CD4-positive, alpha-beta T cell treated with Interleukin-1 beta for 1 hour (primary cell): Measurements from ENCODE around the gene PLPP4.

Source experiments
- DNase-seq, 2 donors: peaks; one replicate each; pipeline ENCODE4 v3.0.0-alpha.2; 2020 to 2022

The PLPP4 gene

DNA sequence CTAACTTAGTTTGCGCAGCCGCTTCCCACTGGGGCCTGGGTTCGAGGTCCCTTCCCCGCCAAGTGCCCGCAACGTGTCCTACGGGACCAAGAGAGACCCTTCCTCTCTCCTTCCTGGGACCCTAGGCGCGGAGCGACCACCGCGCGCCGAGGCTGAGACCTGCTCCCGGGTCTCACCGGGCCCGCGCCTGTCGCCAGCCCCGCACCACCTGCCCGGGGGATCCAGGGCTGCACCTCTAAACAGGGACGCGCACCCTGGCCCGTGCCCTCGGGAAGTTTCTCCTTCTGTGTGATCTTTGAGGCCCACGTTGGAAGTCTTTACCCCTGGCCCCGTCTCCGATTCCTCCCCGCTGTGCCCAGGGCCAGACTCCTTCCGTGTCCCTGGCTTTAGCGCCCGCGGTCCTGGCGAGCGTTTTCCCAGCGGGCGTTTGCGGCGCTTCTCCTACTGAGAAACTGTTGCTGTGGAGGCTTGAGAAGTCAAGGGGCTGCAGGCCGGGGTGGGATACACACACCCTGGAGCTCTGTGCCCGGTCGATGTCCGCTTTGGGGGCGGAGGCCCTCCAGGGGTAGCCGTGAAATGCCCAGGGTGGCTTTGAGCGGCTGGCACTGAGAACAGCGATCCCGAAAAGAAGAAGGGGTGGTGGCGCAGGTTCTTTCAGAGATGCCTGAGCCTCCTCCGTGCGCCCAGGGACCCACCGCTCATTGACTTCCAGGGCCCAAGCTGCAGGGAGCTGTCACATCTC, 575 bp downstream of the PLPP4 start:
- no peak for DNase-seq

DNA sequence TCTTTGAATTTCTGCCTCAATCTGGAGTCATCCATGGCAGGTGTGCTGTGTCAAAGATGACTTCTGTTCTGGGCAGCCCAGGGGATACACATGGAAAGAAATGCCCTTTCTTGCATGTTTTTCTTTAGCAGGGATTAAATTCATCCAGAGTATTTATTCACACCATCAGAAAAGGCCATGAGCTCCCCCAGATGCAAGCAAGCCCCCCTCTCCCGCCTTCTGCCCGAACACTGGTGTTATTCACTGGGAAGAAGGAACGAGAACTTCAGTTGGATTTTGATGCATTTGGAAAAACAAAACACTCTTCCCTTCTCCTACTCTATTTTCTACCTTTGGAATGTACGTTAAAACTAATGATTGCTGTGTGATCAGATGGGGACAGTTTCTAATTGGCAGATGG, 1.4 kb downstream of the PLPP4 start:
- DNase-seq, result no peak

DNA sequence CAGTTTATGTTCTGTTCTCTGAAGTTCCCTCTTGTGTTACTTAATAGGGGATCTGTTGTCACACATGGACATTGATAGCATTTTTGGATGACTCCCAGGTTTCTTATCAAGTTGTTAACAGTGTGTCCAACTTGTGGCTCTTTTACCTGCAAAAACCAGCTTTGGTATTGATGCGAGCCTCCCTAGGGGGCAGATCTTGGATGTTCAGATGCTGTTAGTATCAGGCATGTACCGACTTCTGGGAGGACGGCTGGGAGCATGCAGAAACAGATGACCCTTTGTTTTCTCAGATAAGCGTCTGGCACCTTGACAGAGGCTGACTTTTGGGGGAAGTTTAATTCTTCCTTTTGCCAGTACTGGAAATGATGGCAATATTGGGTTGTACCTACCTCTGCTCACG, 2.2 kb downstream of the PLPP4 start:
- no peak for DNase-seq

DNA sequence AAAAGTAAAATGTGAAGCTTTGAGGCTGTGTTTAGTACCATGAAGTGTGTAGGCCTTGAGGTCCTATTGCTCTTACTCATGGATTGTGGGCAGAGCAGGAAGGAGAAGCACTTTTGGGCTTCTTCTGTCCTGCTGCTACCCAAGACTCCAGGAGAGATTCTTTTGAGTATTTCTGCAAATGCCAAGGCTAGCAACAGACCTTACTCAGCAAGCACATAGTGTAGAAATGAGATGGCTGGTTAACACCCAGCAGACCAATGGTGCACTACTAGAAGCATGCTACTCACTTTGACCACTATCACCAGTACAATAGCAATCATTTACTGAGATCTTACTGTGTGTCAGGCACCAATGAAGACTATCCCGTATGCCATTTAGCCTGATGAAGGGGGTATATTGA, 3.2 kb downstream of the PLPP4 start:
- no peak for DNase-seq

DNA sequence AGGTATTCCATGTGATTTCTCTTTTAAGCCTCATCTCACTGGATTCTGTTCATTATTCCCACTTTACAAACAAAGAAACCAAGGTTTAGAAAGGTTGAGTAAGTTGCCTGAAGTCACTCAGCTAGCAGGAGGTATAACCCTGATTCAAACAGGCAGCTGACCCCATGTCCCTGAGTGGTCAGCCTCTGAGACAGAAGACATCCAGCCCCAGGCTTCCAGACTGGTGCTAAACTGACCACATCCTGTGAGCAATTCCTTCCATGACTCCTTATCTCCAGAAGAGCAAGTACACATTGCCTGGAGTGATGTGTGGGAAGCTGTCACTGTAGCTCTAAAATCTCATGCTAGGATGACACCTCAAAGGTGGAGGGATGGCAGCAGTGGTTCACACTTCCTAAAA, 3.7 kb downstream of the PLPP4 start:
- DNase-seq, result no peak

DNA sequence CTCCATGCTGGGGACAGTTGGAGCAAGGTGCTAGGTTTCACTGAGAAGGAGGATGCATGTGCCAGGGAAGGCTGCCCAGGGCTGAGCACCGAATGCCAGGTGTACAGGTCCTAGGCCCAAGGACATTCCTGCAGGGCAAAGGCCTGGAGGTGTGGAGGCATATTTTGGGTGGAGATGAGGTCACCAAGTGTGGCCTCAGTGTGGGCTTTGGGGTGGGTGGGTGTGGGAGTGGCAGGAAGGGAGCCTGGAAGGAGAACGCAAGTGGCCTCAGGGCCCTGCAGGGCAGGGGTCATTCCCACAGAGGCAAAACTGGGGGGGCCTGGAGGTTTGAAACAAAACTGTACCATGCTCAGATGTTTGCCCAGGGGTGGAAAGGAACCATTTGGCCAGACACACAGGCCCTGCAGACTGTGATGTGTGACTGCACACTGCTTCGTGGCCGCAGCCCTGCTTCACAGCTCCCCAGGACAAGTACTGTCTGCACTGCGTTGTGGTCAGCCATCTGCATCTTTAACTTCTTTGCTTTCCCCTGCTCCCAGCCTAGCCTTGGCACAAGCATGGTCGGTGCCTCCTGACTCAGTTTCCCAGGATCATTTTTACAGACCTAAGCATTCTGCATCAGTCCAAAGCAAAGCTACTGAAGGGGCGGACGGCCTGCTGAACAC, 5.1 kb downstream of the PLPP4 start:
- no peak for DNase-seq

DNA sequence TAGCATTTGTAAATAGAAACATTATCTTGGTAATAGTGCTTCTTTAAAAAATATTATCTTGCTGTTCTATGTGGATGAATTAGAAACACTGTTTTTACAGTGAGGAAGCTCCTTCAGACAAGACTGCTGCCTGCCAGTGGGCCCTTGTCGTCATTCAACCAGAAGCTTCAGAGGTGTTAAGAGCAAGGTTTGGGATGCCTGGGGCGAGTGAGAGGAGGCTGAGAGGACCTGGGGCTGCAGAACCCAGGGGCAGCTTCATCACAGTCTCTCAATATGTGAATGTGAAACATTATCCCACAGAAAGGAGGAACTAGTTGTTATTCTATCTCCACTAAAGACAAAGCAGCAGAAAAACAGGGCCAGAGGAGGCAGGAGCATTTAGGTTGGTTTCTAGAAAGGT, 8.1 kb downstream of the PLPP4 start:
- no peak for DNase-seq

DNA sequence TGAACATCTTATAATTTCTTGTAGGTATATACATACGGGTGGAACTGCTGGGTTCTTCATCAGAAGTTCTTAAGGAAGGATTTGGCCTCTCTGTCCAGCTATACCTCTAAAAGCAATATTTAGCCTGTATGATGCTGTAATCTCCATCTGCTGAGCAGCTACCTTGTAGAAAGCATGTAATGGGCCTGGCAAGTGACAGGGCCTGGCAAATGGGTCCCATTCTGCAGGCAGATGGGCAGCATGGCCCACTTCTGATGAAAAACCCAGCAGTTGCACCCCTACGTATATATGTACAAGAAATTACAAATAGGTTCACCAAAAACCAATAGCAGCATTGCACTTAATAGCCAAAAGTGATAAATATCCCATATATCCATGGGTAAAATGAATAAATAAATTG, 9.0 kb downstream of the PLPP4 start:
- no peak for DNase-seq

DNA sequence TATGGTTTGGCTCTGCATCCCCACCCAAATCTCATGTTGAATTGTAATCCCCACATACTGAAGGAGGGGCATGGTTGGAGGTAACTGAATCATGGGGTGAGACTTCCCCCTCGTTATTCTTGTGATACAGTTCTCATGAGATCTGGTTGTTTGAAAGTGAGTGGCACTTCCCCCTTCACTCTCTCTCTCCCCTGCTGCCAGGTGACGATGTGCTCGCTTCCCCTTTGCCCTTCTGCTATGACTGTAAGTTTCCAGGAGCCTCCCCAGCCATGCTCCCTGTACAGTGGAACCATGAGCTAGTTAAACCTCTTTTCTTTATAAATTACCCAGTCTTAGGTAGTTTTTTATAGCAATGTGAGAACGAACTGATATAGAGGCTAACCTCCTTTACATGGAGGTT, 16.6 kb downstream of the PLPP4 start:
- DNase-seq, result no peak

DNA sequence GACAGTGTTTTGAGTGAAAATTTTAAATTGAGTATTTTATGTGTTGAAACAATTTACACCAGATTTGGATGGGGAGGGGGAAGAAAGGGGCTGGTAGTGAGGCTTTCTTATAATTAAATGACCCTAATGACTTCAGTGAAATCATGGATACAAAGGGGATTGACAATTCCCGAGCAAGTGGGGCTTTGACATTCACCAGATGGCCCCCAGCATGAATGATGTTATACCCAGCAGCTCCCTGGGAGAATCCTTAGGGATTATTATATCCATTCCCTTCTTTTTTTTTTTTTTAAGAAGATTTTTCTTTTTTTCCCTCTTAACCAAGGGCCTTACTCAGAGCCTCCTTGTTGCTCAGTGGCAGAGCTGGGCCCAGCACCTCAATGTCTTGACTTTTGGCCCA, 17.9 kb downstream of the PLPP4 start:
- no peak for DNase-seq

DNA sequence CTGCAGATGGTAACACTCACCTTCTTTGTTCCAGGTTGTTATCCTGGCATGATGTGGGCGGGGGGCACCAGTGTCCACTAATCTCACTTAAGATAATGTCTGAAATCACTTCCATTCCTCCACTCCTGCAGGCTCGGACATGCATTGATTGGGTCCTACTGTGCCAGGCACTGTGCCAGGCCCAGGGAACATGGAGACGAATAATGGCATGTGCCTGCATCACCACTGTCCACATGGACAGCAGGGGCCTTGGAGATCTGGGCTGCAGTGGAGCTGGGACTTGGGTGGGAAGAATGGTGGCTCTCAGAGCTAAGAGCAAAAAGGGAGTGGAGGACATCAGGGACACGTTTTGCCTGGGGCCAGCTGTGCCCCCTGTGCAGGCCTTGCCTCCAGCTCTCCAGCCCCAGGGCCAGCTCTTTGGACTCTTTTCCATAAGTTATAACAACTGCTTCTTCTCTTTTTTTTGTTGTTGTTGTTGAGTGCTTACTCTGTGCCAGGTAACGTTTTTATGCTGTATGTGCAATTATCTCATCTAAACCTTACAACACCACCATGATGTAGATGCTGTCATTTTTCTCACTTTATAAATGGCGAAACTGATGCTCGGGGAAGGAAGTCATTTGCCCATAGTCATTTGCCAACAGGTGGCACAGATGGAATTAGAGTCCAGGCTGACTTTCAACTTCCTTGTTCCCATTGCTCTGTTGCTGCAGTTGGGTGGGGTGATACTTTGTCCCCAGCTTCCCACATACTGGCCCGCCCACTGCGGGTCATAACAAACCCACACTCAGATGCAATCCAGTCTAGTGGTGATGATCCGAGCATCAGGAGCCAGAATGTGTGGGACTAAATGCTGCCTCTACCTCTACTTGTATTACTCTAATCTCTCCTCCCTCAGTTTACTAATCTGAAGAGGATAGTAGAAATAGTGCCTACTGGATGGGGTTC, 19.1 kb downstream of the PLPP4 start:
- no peak for DNase-seq

DNA sequence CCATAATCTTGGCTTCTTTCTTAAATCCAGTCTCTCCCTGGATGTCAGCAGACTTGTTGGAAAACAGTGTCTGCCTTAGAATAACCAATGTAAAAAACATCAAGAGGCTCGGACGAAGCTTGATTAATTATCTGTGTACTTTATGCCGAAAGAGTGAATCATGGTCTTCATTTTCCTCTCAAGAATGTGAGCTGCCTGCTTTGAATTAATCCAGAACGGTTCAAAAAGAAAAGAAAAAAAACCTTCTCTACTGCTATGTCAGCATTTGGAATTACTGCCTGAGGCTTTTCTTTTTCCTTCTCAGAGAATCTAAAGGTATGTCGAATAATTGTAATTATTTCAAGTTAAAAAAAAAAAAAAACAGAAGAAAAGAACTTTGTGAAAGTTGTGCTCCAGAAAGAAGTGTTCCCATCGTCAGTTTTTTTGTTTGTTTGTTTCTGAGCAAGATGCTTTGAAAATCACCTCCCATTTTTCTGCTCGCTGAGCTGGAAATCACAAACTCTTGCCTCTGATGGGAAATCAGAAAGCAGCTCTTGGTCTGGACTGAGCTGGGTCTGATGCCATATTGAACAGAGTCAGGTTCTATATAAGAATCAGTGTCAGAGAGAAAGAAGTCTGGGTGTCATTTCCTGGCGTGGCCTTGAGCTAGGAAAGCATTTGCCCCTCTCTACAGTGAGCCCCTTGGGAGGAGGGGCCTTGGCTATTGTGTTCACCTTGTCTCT, 20.2 kb downstream of the PLPP4 start:
- DNase-seq, result no peak

DNA sequence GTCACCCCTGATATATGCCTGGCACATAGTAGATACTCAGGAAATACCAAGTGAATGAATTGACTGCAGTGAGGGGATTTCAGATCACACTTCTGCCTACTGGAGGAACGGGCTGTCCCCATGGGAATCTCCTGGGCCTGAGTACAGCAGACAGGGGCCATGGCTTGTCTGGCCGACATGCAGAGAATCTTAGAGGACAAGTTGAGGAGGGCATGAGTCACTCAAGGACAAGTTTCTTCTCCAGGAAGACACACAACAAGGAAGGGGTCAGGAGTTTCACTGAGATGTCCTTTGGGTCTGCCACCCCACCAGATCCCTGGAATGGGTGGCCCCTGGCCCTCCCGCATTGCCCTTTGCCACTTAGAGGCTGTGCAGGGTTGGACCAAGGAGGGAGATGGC, 20.7 kb downstream of the PLPP4 start:
- DNase-seq, result no peak

DNA sequence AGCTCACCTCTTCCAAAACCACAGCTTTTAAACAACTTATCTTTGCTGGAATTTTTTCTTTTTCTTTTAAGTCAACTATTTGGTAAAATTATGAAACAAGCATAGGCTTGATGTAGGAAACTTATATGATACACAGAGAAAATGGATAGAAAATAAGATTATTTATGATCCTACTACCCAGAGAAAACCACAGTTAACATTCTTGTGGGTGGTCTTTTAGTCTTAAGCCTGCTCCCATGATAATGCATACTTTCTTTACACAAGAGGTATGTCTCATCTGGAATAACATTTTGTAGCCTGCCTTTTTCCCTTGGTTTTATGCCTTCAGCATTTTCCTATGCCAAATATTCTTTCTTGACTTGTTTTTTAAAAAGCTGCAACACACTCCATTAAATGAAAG, 21.4 kb downstream of the PLPP4 start:
- no peak for DNase-seq

DNA sequence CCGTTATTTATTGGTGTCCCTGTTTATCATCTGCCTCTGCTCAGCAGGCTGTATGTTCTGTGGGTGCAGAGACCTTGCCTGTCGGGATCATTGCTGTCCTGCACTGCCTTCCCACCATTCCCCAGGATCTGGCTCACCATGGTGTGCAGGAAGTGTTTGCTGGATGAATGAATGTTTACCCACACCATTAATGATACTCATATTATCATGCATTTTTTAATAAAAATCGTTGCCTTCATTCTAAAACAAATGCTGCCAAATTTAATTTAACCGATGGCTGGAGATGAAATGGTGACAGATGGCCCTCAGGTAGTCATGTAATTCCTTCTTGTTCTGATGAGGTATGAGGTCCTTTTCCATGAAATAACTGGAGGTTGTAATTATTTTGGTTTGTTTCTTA, 22.5 kb downstream of the PLPP4 start:
- no peak for DNase-seq

DNA sequence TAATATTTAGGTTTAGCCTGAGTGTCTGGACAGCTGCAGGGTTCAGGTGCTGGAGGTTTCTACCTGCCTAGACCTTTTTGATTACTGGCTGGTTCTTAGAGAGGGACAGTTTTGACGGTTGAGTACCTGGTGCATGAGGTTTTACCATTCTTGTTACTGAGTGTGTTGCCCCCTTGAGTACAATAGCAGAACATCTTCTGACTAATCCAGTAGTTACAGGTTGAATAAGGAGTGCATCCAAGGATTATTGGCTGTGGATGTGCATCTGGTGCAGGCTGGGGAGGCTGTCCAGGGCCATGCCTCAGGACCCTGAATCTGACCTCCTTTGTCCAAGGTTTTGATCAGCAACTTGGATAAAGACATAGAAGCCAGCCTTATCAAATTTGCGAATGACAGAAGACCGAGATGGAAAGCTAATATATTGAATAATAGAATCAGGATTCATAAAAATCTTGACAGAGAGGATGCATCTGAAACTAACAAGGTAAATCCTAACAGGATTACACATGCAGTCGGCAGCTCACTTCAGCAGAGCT, 23.1 kb downstream of the PLPP4 start:
- DNase-seq, result no peak

DNA sequence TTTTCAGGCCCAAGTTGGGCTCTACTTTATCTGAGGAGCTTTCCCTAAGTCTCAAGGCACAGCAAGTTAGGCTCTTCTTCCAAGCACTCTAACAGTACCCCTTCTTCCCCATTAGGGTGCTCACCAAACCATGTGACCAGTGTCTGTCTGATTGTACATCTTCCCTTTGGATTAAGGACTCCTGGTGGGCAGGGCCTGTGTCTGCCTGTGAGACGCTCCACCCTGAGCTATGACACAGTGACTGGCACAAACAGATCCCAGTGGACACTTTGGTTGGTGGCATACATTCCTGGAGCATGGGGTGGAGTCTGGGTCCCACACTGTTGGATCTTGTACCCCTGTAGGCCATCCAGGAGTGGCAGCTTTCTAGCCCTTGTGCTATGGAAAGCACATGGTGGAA, 23.8 kb downstream of the PLPP4 start:
- DNase-seq, result no peak

DNA sequence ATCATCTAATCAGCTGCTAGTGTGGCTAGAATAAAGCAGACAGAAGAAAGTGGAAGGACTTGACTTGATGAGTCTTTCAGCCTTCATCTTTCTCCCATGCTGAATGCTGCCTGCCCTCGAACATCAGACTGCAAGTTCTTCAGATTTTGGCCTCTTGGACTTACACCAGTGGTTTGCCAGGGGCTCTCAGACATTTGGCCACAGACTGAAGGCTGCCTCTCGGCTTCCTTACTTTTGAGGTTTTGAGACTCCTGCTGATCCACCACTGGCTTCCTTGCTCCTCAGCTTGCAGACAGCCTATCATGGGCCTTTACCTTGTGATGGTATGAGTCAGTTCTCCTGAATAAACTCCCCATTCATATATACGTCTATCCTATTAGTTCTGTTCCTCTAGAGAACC, 26.0 kb downstream of the PLPP4 start:
- DNase-seq, result no peak

DNA sequence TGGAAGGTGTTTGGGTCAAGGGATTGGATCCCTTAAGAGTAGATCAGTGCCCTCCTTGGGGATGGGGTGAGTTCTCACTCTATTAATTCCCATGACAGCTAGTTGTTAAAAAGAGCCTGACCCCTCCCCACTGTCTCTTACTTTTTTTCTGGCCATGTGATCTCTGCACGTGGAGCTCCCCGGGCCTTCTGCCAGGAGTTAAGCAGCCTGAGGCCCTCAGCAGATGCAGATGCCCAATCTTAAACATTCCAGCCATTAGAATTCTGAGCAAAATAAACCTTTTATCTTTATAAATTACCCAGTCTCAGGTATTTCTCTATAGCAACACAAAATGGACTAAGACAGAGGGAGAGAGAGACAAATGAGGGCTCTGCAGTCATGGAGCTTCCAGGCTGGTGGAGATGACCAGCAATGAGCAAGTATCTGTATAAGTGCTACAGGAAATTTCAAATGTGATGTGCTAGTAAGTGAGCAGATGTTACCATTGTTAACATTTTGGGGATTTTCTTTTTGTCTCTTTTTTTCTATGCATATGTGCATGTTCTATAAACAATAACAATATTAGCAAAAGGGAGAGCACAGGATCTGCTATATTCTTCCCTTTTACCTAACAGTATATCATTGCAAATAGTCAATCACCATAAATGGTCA, 26.7 kb downstream of the PLPP4 start:
- DNase-seq, result no peak

DNA sequence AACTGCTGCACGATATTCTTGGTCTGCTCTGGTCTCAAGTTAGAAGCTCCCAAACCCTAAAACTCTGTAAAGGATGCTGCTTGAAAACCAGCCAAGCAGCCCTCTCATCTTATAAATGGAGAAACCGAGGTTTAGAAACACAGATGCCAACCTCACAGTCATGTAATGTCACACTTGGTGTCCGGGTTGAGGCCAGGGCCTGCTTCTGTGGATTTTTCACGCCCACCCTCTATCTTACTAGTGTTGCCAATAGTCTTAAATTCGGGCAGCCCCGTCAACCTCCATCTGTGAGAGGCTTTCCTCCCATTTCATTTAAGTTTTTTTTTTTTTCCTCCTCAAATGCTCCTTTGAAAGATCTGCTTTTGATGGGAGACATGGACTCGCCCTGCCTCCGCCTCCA, 28.9 kb downstream of the PLPP4 start:
- no peak for DNase-seq

DNA sequence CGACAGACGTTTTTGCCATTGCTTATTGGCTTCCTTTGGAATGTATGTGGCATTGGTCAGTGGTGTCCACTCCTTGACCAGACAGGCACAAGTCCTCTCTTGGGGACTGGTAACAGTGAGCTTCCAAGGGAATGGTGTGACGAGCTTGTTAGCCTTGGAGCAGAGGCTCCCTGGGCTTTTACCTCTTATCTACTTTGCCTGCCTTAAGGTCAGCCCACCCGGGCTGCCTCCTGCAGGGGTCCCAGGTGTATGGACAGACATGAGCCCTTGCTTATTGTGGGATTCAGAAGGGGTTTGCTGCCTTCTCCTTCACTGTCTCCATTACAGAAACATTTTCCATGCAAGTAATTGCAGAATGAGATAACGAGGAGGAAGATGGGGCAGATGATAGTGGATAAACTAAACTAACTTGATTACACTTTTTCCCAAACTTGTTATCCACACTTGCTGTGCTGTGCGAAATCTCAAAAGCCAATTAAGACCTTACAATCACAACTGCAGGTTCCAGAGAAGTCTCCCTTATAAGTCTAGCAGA, 29.7 kb downstream of the PLPP4 start:
- no peak for DNase-seq

DNA sequence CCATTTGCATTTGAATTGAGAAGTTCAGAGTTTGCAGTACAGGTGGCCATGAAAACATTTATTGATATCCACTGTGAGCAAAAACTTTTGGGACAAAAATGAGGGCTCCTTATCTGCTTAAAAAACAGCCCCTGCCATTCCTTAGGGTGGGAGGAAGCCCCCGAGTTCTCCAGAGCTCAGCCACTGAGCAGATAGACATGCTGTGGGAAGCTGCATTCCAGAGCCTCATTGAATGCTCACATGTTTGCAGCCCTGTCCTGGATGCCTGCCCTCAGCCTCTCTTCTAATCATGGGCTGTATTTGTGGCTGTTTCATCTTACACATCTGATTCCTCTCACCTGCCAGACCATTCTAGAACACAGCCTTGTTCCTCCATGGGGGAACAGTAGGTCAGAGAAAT, 33.3 kb downstream of the PLPP4 start:
- DNase-seq, result no peak
